AG09309 (cell line): ENCODE data around the gene TNK1.

Experiments
- DNase-seq: peaks from one replicate; pipeline ENCODE4 v3.0.0-alpha.2; 2010; ENCODE audit warnings: low read depth
- H3K4me3 ChIP-seq: 2 replicates; pipeline ENCODE4 v1.5.1; 2011; ENCODE audit warnings: mild to moderate bottlenecking, low read depth, low read length, moderate library complexity; ENCODE audit not compliant: control insufficient read depth
- TF ChIP-seq, protein P1 (sequence below): IDR thresholded peaks from 2 replicates; pipeline ENCODE4 v1.5.1; 2011; ENCODE audit warnings: mild to moderate bottlenecking, low read depth, low read length, inconsistent platforms; ENCODE audit not compliant: insufficient read depth, control insufficient read depth; ENCODE audit errors: missing control alignments

The TNK1 gene

GRCh38 chr17:7432296-7432695 lies 51.4 kb downstream of the TNK1 start:
- no peak for DNase-seq
- H3K4me3 ChIP-seq: no peak overlapping the region
- TF ChIP-seq, protein P1, sequence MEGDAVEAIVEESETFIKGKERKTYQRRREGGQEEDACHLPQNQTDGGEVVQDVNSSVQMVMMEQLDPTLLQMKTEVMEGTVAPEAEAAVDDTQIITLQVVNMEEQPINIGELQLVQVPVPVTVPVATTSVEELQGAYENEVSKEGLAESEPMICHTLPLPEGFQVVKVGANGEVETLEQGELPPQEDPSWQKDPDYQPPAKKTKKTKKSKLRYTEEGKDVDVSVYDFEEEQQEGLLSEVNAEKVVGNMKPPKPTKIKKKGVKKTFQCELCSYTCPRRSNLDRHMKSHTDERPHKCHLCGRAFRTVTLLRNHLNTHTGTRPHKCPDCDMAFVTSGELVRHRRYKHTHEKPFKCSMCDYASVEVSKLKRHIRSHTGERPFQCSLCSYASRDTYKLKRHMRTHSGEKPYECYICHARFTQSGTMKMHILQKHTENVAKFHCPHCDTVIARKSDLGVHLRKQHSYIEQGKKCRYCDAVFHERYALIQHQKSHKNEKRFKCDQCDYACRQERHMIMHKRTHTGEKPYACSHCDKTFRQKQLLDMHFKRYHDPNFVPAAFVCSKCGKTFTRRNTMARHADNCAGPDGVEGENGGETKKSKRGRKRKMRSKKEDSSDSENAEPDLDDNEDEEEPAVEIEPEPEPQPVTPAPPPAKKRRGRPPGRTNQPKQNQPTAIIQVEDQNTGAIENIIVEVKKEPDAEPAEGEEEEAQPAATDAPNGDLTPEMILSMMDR: no peak

- DNase-seq: no peak
- peak overlapping the region; percentile 45 for H3K4me3 ChIP-seq
- TF ChIP-seq, protein P1: no peak
Observed at GRCh38 chr17:7435676-7436555, 55.0 kb downstream of the TNK1 start.

- TF ChIP-seq, protein P1: peak; percentile 54
- peak overlapping the region; percentile 32 for H3K4me3 ChIP-seq
- DNase-seq: peak; percentile 18
Observed at GRCh38 chr17:7436556-7437368, 55.9 kb downstream of the TNK1 start.

GRCh38 chr17:7437369-7437863 lies 56.5 kb downstream of the TNK1 start:
- H3K4me3 ChIP-seq: peak overlapping the region; percentile 17
- TF ChIP-seq, protein P1: no peak
- DNase-seq: no peak

DNA sequence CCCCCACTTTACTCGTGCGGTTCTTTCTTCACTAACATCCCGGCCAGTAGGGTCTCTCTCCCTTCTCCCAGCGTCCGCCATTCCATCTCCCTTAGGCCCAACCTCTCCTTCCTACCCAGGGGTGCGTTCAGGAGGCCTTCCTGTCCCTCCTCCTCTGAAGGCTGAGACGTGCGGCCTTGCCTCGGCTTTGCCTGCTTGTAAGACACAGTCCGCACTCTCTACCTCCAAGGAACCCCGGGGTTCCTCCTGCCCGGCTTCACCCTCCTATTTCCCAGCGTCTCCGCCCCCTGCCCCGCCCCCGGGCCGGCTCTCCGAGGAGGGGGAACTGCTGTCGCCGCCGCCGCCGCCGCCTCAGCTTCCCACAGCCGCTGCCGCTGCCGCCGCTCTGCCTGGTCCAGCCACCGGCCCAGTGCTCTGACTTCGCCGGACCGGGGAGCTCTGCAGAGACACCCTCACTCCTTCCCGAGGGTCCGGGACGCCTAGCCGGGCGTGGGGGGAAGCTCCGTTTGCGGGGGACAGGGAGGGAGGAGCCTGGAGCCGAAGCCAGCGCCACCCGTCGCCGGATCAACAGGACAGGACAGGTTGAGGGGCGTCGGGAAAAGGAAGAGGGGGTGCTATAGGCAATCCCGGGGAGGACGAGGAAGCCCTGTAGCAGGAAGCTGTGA lies 57.2 kb downstream of the TNK1 start:
- peak overlapping the region; percentile 16; the same call in 1 of the 2 replicates for H3K4me3 ChIP-seq
- DNase-seq: no peak
- TF ChIP-seq, protein P1: no peak
